ENCODE measurements around the gene SCRT2.

SCRT2 gene

GRCh38 chr20:623021-623420, 52.6 kb downstream of the SCRT2 start:
- no peak for DNase-seq

GRCh38 chr20:622161-622560, 53.4 kb downstream of the SCRT2 start:
- DNase-seq = no peak

- DNase-seq = no peak
Measured at GRCh38 chr20:621125-621756, 54.4 kb downstream of the SCRT2 start.

- DNase-seq = no peak
Measured at GRCh38 chr20:620246-620645, 55.4 kb downstream of the SCRT2 start.

GRCh38 chr20:618980-619379, 56.6 kb downstream of the SCRT2 start:
- no peak for DNase-seq

GRCh38 chr20:617934-618690, 57.5 kb downstream of the SCRT2 start:
- DNase-seq = no peak

- DNase-seq = no peak
Measured at GRCh38 chr20:615514-615913, 60.1 kb downstream of the SCRT2 start.

- DNase-seq = no peak
Measured at GRCh38 chr20:611843-612185, 63.8 kb downstream of the SCRT2 start.
